AG09309 (cell line): ENCODE measurements around the gene SEPTIN7.
"Not testable (repeated sequence)": the region's sequence is repeated elsewhere in the genome, so short reads cannot be mapped to it uniquely, and the experiment has no call there.

Source experiments
- DNase-seq: peaks from one replicate; pipeline ENCODE4 v3.0.0-alpha.2; 2010; ENCODE audit warnings: low read depth
- H3K4me3 ChIP-seq: 2 replicates; pipeline ENCODE4 v1.5.1; 2011; ENCODE audit warnings: mild to moderate bottlenecking, low read depth, low read length, moderate library complexity; ENCODE audit not compliant: control insufficient read depth
- TF ChIP-seq, protein P1 (sequence below): IDR thresholded peaks from 2 replicates; pipeline ENCODE4 v1.5.1; 2011; ENCODE audit warnings: mild to moderate bottlenecking, low read depth, low read length, inconsistent platforms; ENCODE audit not compliant: insufficient read depth, control insufficient read depth; ENCODE audit errors: missing control alignments

Gene SEPTIN7

DNA sequence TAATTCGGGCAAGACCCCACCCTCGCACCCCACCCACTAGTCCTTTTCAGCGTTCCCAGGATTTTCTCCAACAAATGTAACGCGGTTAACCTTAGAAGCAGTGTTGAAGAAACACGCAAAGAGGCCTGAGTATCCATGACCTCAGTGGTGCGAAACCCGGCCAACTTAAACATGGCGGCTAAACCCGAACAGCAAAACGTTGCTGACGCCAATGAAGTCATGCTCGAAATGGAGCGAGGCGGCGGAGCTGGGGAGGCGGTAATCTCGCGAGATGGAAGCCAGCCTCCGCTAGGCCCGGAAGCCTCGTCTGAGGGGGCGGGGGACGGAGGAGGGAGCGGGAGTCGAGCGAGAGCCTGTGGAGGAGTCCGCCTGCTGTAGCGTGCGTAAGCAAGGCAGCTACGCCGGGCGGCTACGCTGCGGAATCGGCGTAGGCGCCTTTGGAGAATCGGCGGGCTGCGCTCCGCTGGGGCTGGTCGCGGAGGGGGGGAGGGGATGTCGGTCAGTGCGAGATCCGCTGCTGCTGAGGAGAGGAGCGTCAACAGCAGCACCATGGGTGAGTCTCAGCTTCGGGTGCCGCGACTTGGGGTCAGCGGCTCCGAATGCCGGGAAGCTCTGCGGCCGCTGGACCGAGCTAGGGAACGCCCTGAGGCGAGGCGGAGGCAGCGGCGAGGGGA lies at the start of gene SEPTIN7:
SEPTIN7 (plus strand) TSS at position 340 of the 674 bp plus-strand sequence; CDS start at position 493, 153 bp downstream.
- TF ChIP-seq, protein P1, sequence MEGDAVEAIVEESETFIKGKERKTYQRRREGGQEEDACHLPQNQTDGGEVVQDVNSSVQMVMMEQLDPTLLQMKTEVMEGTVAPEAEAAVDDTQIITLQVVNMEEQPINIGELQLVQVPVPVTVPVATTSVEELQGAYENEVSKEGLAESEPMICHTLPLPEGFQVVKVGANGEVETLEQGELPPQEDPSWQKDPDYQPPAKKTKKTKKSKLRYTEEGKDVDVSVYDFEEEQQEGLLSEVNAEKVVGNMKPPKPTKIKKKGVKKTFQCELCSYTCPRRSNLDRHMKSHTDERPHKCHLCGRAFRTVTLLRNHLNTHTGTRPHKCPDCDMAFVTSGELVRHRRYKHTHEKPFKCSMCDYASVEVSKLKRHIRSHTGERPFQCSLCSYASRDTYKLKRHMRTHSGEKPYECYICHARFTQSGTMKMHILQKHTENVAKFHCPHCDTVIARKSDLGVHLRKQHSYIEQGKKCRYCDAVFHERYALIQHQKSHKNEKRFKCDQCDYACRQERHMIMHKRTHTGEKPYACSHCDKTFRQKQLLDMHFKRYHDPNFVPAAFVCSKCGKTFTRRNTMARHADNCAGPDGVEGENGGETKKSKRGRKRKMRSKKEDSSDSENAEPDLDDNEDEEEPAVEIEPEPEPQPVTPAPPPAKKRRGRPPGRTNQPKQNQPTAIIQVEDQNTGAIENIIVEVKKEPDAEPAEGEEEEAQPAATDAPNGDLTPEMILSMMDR, result no peak
- H3K4me3 ChIP-seq, result peak within 1 kb of the TSS; percentile 88
- peak; percentile 93 for DNase-seq

DNA sequence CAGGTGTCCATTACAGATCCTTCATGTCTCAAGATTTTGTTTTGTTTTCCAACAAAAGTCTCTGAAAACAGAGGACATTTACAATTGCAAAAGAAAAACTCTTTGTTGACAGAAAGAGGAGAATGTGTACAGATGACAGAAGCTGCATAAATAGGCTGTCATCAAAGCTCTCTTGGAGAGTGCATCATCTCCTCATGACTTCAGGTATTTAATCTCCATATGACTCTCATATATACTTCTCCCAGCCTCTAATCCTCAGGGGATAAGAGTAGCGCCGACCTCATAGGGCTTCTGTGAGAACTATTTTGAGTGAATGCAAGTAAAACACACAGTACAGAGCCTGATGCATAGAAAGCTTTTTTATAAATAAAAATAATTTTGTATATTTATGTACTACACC lies 48.1 kb upstream of the SEPTIN7 start:
- TF ChIP-seq, protein P1, result no peak
- no peak for DNase-seq
- H3K4me3 ChIP-seq, result no peak overlapping the region

DNA sequence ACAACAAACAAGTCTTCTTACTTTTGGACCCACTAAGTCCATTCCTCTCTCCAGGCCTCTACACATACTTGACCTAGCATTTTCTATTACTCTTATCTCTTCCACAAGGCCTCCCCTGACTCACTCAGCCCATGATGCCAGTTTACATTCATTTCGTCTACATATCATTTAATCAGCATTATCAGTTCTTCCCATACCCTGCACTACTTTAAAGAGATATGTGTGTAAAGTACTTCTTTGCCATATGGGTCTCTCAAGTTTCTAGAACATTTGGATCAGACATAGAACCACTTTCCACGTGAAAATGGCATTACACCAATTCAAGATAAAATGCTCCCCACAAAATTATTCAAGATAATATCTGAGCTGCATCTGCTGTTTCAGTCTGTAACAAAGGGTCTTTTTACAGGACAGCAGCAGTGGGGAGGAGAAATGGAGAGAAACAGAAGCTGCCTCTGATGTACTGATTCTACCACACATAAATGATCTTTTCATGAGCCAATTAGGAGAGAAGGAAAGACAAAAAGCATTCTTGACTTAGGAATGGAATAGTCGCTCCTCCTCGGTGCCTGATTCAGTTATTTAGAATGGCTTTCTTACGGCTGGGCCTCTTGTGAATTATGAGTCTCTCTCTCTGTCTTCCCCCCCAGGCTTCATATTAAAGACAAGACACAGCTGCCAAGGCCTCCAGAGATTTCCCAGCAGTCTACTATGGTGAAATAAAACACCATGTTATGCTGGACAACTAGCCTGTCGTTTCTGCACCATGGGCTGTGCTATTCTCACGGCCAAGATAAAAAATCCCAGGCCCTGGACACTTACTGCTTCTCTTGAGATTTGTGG lies 46.9 kb upstream of the SEPTIN7 start:
- DNase-seq, result no peak
- H3K4me3 ChIP-seq, result no peak overlapping the region

DNA sequence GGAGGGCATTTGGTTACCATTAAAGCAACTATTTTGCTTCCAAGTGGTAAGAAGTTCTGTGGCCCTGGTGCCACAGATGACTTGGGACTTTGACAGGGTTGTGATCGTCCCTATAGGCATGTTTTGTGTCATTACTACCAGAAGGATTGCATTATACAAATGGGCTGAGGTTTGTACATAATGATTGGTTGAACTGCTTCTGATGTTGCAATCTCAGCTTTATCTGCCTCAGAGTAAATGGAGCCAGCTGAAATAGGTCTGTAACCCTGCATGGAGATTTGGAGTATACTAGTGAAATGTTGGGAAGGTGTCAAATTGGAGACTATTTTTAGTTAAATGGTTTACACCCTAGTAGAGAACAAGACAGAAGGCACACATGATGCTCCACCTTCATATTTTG lies 46.1 kb upstream of the SEPTIN7 start:
- DNase-seq, result no peak
- no peak overlapping the region for H3K4me3 ChIP-seq
- TF ChIP-seq, protein P1, result no peak

More for the DNA sequence above, 46.9 kb upstream of the SEPTIN7 start:
- TF ChIP-seq, protein P1, result no peak

DNA sequence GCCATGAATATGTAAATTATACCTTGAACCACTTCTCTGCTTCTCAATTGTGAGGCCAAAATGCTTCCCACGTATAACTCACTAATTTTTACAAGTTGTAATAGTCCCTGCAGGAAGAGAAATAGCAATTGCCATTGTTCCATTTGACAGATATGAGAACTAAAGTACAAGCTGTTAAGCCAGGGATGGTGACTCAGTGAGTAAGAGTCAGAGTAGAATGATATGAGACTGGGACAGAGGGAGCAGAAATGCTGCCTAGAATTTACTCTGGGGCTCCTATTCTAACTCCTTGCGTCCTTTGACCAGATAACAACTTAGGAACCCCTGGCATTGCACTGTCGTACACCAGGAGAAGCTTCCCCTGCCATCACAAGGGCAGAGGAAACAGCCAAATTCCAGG lies 45.1 kb upstream of the SEPTIN7 start:
- DNase-seq, result no peak
- TF ChIP-seq, protein P1, result no peak
- H3K4me3 ChIP-seq, result no peak overlapping the region

DNA sequence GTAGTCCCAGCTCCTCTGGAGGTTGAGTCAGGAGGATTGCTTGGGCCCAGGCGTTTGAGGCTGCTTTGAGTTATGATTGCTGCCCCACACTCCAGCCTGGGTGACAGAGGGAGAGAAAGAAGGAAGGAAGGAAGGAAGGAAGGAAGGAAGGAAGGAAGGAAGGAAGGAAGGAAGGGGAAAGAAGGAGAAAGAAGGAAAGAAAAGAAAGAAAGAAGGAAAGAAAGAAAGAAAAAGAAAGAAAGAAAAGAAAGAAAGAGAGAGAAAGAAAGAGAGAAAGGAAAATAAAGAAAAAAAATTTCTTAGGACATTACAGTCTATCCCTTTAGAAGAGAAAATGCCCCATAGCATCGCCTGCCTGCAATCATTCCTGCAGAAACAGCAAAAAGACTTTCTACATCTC lies 44.4 kb upstream of the SEPTIN7 start:
- not testable (repeated sequence) for DNase-seq, H3K4me3 ChIP-seq

DNA sequence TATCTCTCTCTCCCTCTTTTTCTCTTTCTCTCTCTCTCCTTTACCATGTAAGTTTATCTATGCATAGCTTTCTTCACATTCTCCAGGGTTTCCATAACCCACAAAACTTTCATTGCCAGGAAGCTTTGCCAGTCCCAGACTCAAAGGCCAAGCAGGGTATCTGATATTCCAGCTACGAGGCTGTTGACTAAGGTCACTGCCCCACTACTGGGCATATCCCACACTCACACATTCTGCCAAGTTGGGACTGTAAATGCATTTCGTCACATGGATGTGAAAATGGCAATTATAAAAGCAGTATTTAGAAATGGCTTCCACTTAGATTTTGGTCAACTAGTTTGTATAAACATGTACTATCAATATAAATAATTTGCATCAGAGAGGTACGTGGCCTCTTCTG lies 43.3 kb upstream of the SEPTIN7 start:
- TF ChIP-seq, protein P1, result no peak
- DNase-seq, result no peak
- no peak overlapping the region for H3K4me3 ChIP-seq
